Measurements from ENCODE around the gene PALB2.

GRCh38 chr16:23668873-23669272 is 27.8 kb upstream of the PALB2 start:
- TF ChIP-seq POLR2A (IDR thresholded peaks at IDR 0.05), result no peak
- TF ChIP-seq, protein P1, sequence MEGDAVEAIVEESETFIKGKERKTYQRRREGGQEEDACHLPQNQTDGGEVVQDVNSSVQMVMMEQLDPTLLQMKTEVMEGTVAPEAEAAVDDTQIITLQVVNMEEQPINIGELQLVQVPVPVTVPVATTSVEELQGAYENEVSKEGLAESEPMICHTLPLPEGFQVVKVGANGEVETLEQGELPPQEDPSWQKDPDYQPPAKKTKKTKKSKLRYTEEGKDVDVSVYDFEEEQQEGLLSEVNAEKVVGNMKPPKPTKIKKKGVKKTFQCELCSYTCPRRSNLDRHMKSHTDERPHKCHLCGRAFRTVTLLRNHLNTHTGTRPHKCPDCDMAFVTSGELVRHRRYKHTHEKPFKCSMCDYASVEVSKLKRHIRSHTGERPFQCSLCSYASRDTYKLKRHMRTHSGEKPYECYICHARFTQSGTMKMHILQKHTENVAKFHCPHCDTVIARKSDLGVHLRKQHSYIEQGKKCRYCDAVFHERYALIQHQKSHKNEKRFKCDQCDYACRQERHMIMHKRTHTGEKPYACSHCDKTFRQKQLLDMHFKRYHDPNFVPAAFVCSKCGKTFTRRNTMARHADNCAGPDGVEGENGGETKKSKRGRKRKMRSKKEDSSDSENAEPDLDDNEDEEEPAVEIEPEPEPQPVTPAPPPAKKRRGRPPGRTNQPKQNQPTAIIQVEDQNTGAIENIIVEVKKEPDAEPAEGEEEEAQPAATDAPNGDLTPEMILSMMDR (IDR thresholded peaks at IDR 0.05), result no peak

Data from esophagus squamous epithelium (tissue), 4 donors.